ENCODE measurements around the gene WDR64.

DNA sequence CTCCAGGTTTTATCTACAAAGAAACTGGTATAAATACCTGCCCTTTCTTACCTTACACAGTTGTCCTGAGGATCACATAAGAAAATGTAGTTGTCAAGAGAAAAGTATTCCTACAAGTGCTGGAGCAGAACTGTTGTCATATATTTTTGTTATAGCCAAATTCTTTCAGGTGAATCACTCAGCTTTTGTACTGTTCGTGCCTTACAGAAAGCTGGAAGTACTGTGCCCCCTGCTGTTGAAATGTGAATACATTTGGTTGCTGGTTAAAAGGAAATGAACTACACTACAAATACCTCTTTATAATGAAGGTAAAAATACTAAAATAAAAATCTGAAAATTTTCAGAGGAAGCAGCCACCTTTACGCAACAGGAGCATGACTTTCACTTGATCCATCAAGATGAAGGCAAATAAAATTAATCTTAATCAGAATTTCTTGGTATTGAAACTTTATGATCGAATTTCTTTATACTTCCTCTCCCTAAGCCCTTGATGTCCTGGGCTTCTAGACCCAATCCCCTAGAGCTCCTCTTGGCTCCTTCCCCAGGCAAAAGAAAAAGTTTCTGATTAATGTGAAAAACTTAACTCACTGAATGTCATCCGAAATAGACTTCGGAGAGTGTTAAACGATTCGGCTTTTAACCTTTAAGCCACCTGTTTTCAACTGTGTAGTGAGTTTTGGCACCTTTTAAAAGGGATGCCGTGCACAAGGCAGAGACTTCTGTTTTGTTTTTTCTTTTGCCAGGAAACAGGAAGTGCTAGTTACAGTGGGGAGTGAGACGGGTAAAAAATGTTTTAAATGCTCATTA lies 24.4 kb upstream of the WDR64 start:
- peak; percentile 69 for TF ChIP-seq CTCF (conservative IDR thresholded peaks at IDR 0.05)
- TF ChIP-seq EZH2 (IDR thresholded peaks at IDR 0.05; ENCODE audit: low read depth) = no peak
